ENCODE measurements around the gene KIF4A. TPM values are rescaled to one million over a fixed set of nuclear protein-coding genes. Genes with fewer than 3 reads are reported as not detected.
"Not testable (repeated sequence)": the region's sequence is repeated elsewhere in the genome, so short reads cannot be mapped to it uniquely, and the experiment has no call there.

KIF4A gene
- polyA plus RNA-seq, 2 donors, result 1.7 to 3.5 TPM

DNA sequence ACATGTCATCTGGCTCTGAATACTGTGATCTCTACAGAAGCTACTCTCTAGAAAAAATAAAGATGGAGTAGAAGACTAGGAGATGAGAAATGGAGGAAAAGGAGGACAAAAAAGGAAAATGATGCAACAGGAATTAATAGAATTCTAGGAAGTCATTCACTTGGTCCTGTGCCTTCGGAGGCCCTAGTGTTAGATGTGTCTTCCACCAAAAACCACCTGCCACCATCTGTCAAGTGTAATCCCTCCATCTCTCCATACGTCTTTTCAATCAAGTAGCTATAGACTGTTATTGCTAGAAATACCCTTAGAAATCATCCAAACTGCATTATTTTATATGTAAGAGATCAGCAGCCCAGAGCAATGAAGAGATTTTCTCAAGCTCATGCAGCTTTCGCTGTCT lies 10.8 kb upstream of the KIF4A start:
- H3K27ac ChIP-seq (ENCODE audit: low read depth in 2 of 2, low read length in 1 of 2), result no peak overlapping the region
- no peaks in the 10 kb centered on the region for H3K9me3 ChIP-seq (ENCODE audit: control insufficient read depth in 2 of 2, insufficient read depth in 1 of 2, low read depth in 1 of 2, low read length in 1 of 2)
- 88 to 95% methylated on average over 3 of the region's 3 CpGs for WGBS, 2 donors
- H3K36me3 ChIP-seq (ENCODE audit: control insufficient read depth in 2 of 2, insufficient read depth in 2 of 2, low read length in 1 of 2), result no peaks in the 10 kb centered on the region
- H3K4me1 ChIP-seq (ENCODE audit: control insufficient read depth in 2 of 2, insufficient read depth in 2 of 2, low read length in 1 of 2), result no peaks in the 10 kb centered on the region
- H3K27me3 ChIP-seq (ENCODE audit: control insufficient read depth in 1 of 2, insufficient read depth in 2 of 2, low read length in 2 of 2), result no peaks in the 10 kb centered on the region
- no peak overlapping the region for H3K4me3 ChIP-seq (ENCODE audit: low read depth in 1 of 2, low read length in 2 of 2)

DNA sequence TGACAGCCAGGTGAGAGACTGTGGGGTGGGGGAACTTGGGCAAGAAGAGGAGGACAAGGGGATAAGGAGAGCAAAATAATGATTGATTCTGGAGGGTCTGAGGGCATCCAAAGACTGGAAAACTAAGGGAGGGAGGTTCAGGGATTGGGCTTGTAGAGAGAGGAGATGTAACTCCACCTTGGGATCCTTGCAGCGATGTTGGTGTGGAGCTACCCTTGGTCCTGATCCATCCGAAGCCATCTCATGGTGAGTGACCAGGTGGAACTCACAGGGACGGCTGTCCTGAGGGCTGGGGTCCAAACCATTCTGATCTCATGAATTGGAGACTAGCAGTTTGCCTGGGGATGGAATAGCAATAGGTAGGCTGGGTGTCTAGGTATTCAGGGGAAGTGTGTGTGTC lies 9.3 kb upstream of the KIF4A start:
- no peaks in the 10 kb centered on the region for H3K9me3 ChIP-seq (ENCODE audit: control insufficient read depth in 2 of 2, insufficient read depth in 1 of 2, low read depth in 1 of 2, low read length in 1 of 2)
- no peaks in the 10 kb centered on the region for H3K4me1 ChIP-seq (ENCODE audit: control insufficient read depth in 2 of 2, insufficient read depth in 2 of 2, low read length in 1 of 2)
- H3K4me3 ChIP-seq (ENCODE audit: low read depth in 1 of 2, low read length in 2 of 2), result no peak overlapping the region
- H3K27me3 ChIP-seq (ENCODE audit: control insufficient read depth in 1 of 2, insufficient read depth in 2 of 2, low read length in 2 of 2), result no peaks in the 10 kb centered on the region
- 69 to 83% methylated on average over 3 of the region's 3 CpGs for WGBS, 2 donors
- H3K27ac ChIP-seq (ENCODE audit: low read depth in 2 of 2, low read length in 1 of 2), result no peak overlapping the region
- H3K36me3 ChIP-seq (ENCODE audit: control insufficient read depth in 2 of 2, insufficient read depth in 2 of 2, low read length in 1 of 2), result peaks cover 0 to 2% of the 10 kb centered on the region in 2 donors

DNA sequence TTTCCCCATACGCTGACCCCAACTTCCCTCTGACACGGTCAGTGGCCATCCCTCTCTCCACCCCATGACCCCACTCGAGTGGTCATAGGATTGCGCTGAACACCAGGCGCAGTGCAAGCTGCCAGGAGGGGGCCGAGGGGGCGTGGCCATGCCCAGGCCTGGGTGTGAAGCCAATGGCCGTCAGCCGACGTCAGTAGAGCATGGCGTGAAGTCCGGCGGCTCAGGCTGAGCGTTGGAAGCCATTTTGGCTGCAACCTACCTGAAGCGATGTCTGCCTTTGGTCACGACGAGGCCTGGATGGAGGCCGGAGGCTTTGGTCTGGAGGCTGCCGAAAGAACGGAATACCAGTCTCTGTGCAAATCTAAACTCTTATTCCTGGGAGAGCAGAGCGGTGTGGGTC lies 8.0 kb upstream of the KIF4A start, which contains the start of gene RAB41:
RAB41 (plus strand) TSS at position 222 of the 400 bp plus-strand sequence; CDS start at position 268, 46 bp downstream.
- Histone ChIP-seq H3K36me3 (ENCODE audit: control insufficient read depth in 2 of 2, insufficient read depth in 2 of 2, low read length in 1 of 2) (peaks cover 0 to 2% of the 10 kb centered on the region in 2 donors), H3K9me3 (ENCODE audit: control insufficient read depth in 2 of 2, insufficient read depth in 1 of 2, low read depth in 1 of 2, low read length in 1 of 2) (no peaks in the 10 kb centered on the region), H3K4me3 (ENCODE audit: low read depth in 1 of 2, low read length in 2 of 2) (no peak within 1 kb of the TSS), H3K27ac (ENCODE audit: low read depth in 2 of 2, low read length in 1 of 2) (no peak within 1 kb of the TSS), H3K27me3 (ENCODE audit: control insufficient read depth in 1 of 2, insufficient read depth in 2 of 2, low read length in 2 of 2) (no peaks in the 10 kb centered on the region), H3K4me1 (ENCODE audit: control insufficient read depth in 2 of 2, insufficient read depth in 2 of 2, low read length in 1 of 2) (no peaks in the 10 kb centered on the region)
- WGBS, 2 donors, result 90 to 95% methylated on average over 21 of the region's 21 CpGs

DNA sequence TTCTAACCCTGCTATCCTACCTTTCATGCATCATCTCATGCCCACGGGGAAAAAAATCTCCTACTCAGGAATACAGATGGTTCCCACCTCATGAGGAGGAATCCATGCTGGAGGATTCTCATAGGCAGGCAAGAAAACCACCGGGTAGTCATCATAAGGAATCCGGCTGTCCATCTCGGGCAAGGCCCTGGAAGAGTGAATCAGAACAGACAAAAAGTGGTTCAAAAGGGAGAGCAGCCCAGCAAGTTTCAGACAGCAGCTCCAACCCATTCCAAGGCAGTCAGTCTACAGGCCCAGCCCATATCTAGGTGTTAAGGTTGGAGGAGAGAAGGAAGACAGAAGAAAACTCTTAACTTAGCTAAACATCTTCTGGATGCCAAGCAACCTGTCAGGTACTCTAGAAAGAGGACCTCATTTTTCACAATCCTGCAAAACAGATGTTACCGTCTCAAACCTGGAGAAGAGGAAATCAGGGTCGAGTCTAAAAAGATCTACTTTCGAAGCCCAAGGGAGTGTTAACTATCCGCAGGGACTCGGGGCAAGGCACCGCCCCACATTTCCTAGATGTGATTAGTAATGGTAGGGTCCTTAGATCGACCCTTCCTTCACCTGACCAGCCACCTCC lies 624 bp upstream of the KIF4A start:
- Histone ChIP-seq H3K9me3 (ENCODE audit: control insufficient read depth in 2 of 2, insufficient read depth in 1 of 2, low read depth in 1 of 2, low read length in 1 of 2) (no peaks in the 10 kb centered on the region), H3K4me1 (ENCODE audit: control insufficient read depth in 2 of 2, insufficient read depth in 2 of 2, low read length in 1 of 2) (no peaks in the 10 kb centered on the region), H3K36me3 (ENCODE audit: control insufficient read depth in 2 of 2, insufficient read depth in 2 of 2, low read length in 1 of 2) (peaks cover 0 to 5% of the 10 kb centered on the region in 2 donors), H3K27me3 (ENCODE audit: control insufficient read depth in 1 of 2, insufficient read depth in 2 of 2, low read length in 2 of 2) (no peaks in the 10 kb centered on the region), H3K4me3 (ENCODE audit: low read depth in 1 of 2, low read length in 2 of 2) (peak overlapping the region; percentile 52 to 73), H3K27ac (ENCODE audit: low read depth in 2 of 2, low read length in 1 of 2) (peak overlapping the region; percentile 71 to 84)
- 22 to 50% methylated on average over 11 of the region's 11 CpGs for WGBS, 2 donors

- Histone ChIP-seq H3K9me3 (ENCODE audit: control insufficient read depth in 2 of 2, insufficient read depth in 1 of 2, low read depth in 1 of 2, low read length in 1 of 2) (no peaks in the 10 kb centered on the region), H3K4me1 (ENCODE audit: control insufficient read depth in 2 of 2, insufficient read depth in 2 of 2, low read length in 1 of 2) (no peaks in the 10 kb centered on the region), H3K36me3 (ENCODE audit: control insufficient read depth in 2 of 2, insufficient read depth in 2 of 2, low read length in 1 of 2) (no peaks in the 10 kb centered on the region), H3K4me3 (ENCODE audit: low read depth in 1 of 2, low read length in 2 of 2) (no peak overlapping the region), H3K27ac (ENCODE audit: low read depth in 2 of 2, low read length in 1 of 2) (no peak overlapping the region), H3K27me3 (ENCODE audit: control insufficient read depth in 1 of 2, insufficient read depth in 2 of 2, low read length in 2 of 2) (no peaks in the 10 kb centered on the region)
- 0% methylated on average over 1 of the region's 1 CpG for WGBS, 2 donors
Observed at GRCh38 chrX:70292788-70293187, 2.9 kb downstream of the KIF4A start.

- Histone ChIP-seq H3K9me3 (ENCODE audit: control insufficient read depth in 2 of 2, insufficient read depth in 1 of 2, low read depth in 1 of 2, low read length in 1 of 2) (no peaks in the 10 kb centered on the region), H3K4me3 (ENCODE audit: low read depth in 1 of 2, low read length in 2 of 2) (no peak overlapping the region), H3K36me3 (ENCODE audit: control insufficient read depth in 2 of 2, insufficient read depth in 2 of 2, low read length in 1 of 2) (no peaks in the 10 kb centered on the region), H3K4me1 (ENCODE audit: control insufficient read depth in 2 of 2, insufficient read depth in 2 of 2, low read length in 1 of 2) (no peaks in the 10 kb centered on the region), H3K27ac (ENCODE audit: low read depth in 2 of 2, low read length in 1 of 2) (no peak overlapping the region), H3K27me3 (ENCODE audit: control insufficient read depth in 1 of 2, insufficient read depth in 2 of 2, low read length in 2 of 2) (no peaks in the 10 kb centered on the region)
- 81 to 90% methylated on average over 5 of the region's 5 CpGs for WGBS, 2 donors
Observed at GRCh38 chrX:70293621-70294020, 3.7 kb downstream of the KIF4A start.

DNA sequence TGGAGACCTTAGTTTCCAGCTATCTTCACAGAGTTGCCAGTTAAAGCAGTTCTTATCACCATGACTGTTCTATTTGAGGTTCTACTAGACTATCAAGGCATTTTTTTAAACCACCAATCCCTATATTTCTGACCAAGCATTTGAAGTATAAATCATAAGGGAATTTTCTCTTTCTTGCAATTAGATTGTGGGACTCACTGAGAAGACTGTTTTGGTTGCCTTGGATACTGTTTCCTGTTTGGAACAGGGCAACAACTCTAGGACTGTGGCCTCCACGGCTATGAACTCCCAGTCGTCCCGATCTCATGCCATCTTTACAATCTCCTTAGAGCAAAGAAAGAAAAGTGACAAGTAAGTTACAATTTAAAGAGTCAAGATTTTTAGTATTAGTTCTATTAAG lies 11.8 kb downstream of the KIF4A start:
- Histone ChIP-seq H3K27me3 (ENCODE audit: control insufficient read depth in 1 of 2, insufficient read depth in 2 of 2, low read length in 2 of 2) (no peaks in the 10 kb centered on the region), H3K4me1 (ENCODE audit: control insufficient read depth in 2 of 2, insufficient read depth in 2 of 2, low read length in 1 of 2) (no peaks in the 10 kb centered on the region), H3K36me3 (ENCODE audit: control insufficient read depth in 2 of 2, insufficient read depth in 2 of 2, low read length in 1 of 2) (no peaks in the 10 kb centered on the region), H3K4me3 (ENCODE audit: low read depth in 1 of 2, low read length in 2 of 2) (no peak overlapping the region), H3K9me3 (ENCODE audit: control insufficient read depth in 2 of 2, insufficient read depth in 1 of 2, low read depth in 1 of 2, low read length in 1 of 2) (no peaks in the 10 kb centered on the region), H3K27ac (ENCODE audit: low read depth in 2 of 2, low read length in 1 of 2) (no peak overlapping the region)
- 38 to 74% methylated on average over 3 of the region's 3 CpGs for WGBS, 2 donors

GRCh38 chrX:70313503-70313902 lies 23.6 kb downstream of the KIF4A start:
- no peak overlapping the region for H3K27ac ChIP-seq (ENCODE audit: low read depth in 2 of 2, low read length in 1 of 2)
- no peak overlapping the region for H3K4me3 ChIP-seq (ENCODE audit: low read depth in 1 of 2, low read length in 2 of 2)
- no peaks in the 10 kb centered on the region for H3K27me3 ChIP-seq (ENCODE audit: control insufficient read depth in 1 of 2, insufficient read depth in 2 of 2, low read length in 2 of 2)
- no peaks in the 10 kb centered on the region for H3K9me3 ChIP-seq (ENCODE audit: control insufficient read depth in 2 of 2, insufficient read depth in 1 of 2, low read depth in 1 of 2, low read length in 1 of 2)
- 83 to 88% methylated on average over 1 of the region's 1 CpG for WGBS, 2 donors
- H3K36me3 ChIP-seq (ENCODE audit: control insufficient read depth in 2 of 2, insufficient read depth in 2 of 2, low read length in 1 of 2), result no peaks in the 10 kb centered on the region
- no peaks in the 10 kb centered on the region for H3K4me1 ChIP-seq (ENCODE audit: control insufficient read depth in 2 of 2, insufficient read depth in 2 of 2, low read length in 1 of 2)

DNA sequence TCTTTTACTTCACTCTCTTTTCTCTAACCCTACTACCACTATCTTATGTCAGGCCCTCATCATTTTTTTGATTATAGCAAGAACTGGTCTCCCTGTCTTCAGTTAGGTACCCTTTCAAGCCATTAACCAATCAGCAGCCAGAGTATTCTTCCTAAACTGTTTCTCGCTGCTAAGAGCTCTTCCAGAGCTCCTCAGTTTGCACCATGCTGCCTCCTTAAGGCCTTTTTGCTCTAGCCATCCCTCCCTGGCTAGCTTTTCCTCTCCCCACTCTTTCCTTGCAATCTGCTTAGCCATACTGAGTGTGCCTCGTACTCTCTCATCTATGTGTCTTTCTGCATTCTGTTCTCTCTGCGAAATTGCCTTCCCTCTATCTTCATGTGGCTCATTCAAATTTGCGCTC lies 32.9 kb downstream of the KIF4A start:
- Histone ChIP-seq H3K27me3 (ENCODE audit: control insufficient read depth in 1 of 2, insufficient read depth in 2 of 2, low read length in 2 of 2) (no peaks in the 10 kb centered on the region), H3K4me1 (ENCODE audit: control insufficient read depth in 2 of 2, insufficient read depth in 2 of 2, low read length in 1 of 2) (no peaks in the 10 kb centered on the region), H3K36me3 (ENCODE audit: control insufficient read depth in 2 of 2, insufficient read depth in 2 of 2, low read length in 1 of 2) (no peaks in the 10 kb centered on the region), H3K27ac (ENCODE audit: low read depth in 2 of 2, low read length in 1 of 2) (no peak overlapping the region), H3K9me3 (ENCODE audit: control insufficient read depth in 2 of 2, insufficient read depth in 1 of 2, low read depth in 1 of 2, low read length in 1 of 2) (no peaks in the 10 kb centered on the region), H3K4me3 (ENCODE audit: low read depth in 1 of 2, low read length in 2 of 2) (no peak overlapping the region)
- 90 to 99% methylated on average over 4 of the region's 4 CpGs for WGBS, 2 donors

DNA sequence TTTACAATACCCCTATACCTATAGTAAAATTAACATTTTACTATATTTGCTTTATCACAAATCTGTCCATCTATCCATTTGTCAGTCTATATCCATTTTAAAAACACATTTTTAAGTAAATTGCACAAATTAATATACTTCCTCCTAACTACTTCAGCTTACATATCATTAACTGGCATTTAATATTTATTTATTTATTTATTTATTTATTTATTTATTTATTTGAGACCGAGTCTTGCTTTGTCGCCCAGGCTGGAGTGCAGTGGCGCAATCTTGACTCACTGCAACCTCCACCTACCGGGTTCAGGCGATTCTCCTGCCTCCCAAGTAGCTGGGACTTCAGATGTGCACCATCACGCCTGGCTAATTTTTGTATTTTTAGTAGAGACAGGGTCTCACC lies 33.7 kb downstream of the KIF4A start:
- 97 to 98% methylated on average over 6 of the region's 6 CpGs for WGBS, 2 donors
- not testable (repeated sequence) for H3K9me3 ChIP-seq (ENCODE audit: control insufficient read depth in 2 of 2, insufficient read depth in 1 of 2, low read depth in 1 of 2, low read length in 1 of 2); H3K4me3 ChIP-seq (ENCODE audit: low read depth in 1 of 2, low read length in 2 of 2); H3K27ac ChIP-seq (ENCODE audit: low read depth in 2 of 2, low read length in 1 of 2); H3K36me3 ChIP-seq (ENCODE audit: control insufficient read depth in 2 of 2, insufficient read depth in 2 of 2, low read length in 1 of 2); H3K27me3 ChIP-seq (ENCODE audit: control insufficient read depth in 1 of 2, insufficient read depth in 2 of 2, low read length in 2 of 2); H3K4me1 ChIP-seq (ENCODE audit: control insufficient read depth in 2 of 2, insufficient read depth in 2 of 2, low read length in 1 of 2)
